ENCODE results near the gene UBXN2A.

UBXN2A gene

GRCh38 chr2:24012521-24013188 is 72.4 kb downstream of the UBXN2A start:
- no peak for TF ChIP-seq ZBTB7A (IDR thresholded peaks at IDR 0.05; ENCODE audit: low read depth)
- no peak for TF ChIP-seq EGR1 (IDR thresholded peaks at IDR 0.05)
- no peak for TF ChIP-seq CREB1 (IDR thresholded peaks at IDR 0.05; ENCODE audit: low read depth)
- TF ChIP-seq REST (IDR thresholded peaks at IDR 0.05; ENCODE audit: low read depth), result no peak
- no peak for TF ChIP-seq NFIC (IDR thresholded peaks at IDR 0.05)

GRCh38 chr2:24015562-24016375 is 75.5 kb downstream of the UBXN2A start:
- TF ChIP-seq USF1 (IDR thresholded peaks at IDR 0.05) (no peak), TEAD4 (IDR thresholded peaks at IDR 0.05) (no peak), NFIC (IDR thresholded peaks at IDR 0.05) (no peak), TCF12 (IDR thresholded peaks at IDR 0.05; ENCODE audit: low read depth) (no peak), YY1 (IDR thresholded peaks at IDR 0.05; ENCODE audit: low read depth) (no peak), CREB1 (IDR thresholded peaks at IDR 0.05; ENCODE audit: low read depth) (no peak), EGR1 (IDR thresholded peaks at IDR 0.05) (no peak), CEBPB (IDR thresholded peaks at IDR 0.05) (no peak), MAX (IDR thresholded peaks at IDR 0.05) (no peak), ZBTB7A (IDR thresholded peaks at IDR 0.05; ENCODE audit: low read depth) (no peak), RAD21 (IDR thresholded peaks at IDR 0.05; ENCODE audit: low read depth) (no peak), FOXM1 (IDR thresholded peaks at IDR 0.05; ENCODE audit: borderline replicate concordance, low read depth) (no peak), EP300 (IDR thresholded peaks at IDR 0.05; ENCODE audit: borderline replicate concordance) (no peak), REST (IDR thresholded peaks at IDR 0.05; ENCODE audit: low read depth) (no peak), TAF1 (IDR thresholded peaks at IDR 0.05; ENCODE audit: low read depth) (no peak)

- TF ChIP-seq RAD21 (IDR thresholded peaks at IDR 0.05; ENCODE audit: low read depth), result no peak
- TF ChIP-seq TEAD4 (IDR thresholded peaks at IDR 0.05), result no peak
- TF ChIP-seq REST (IDR thresholded peaks at IDR 0.05; ENCODE audit: low read depth), result no peak
- no peak for TF ChIP-seq EP300 (IDR thresholded peaks at IDR 0.05; ENCODE audit: borderline replicate concordance)
- no peak for TF ChIP-seq TCF12 (IDR thresholded peaks at IDR 0.05; ENCODE audit: low read depth)
- no peak for TF ChIP-seq CREB1 (IDR thresholded peaks at IDR 0.05; ENCODE audit: low read depth)
- no peak for TF ChIP-seq CEBPB (IDR thresholded peaks at IDR 0.05)
- no peak for TF ChIP-seq EGR1 (IDR thresholded peaks at IDR 0.05)
- no peak for TF ChIP-seq TAF1 (IDR thresholded peaks at IDR 0.05; ENCODE audit: low read depth)
- no peak for TF ChIP-seq NFIC (IDR thresholded peaks at IDR 0.05)
- no peak for TF ChIP-seq ZBTB7A (IDR thresholded peaks at IDR 0.05; ENCODE audit: low read depth)
- no peak for TF ChIP-seq USF1 (IDR thresholded peaks at IDR 0.05)
- no peak for TF ChIP-seq FOXM1 (IDR thresholded peaks at IDR 0.05; ENCODE audit: borderline replicate concordance, low read depth)
- no peak for TF ChIP-seq MAX (IDR thresholded peaks at IDR 0.05)
- no peak for TF ChIP-seq YY1 (IDR thresholded peaks at IDR 0.05; ENCODE audit: low read depth)
Measured at GRCh38 chr2:24016376-24016761, 76.1 kb downstream of the UBXN2A start.
